Measurements from ENCODE around the gene VPS13D. TPM values are rescaled to one million over a fixed set of nuclear protein-coding genes. Genes with fewer than 3 reads are reported as not detected.

Gene VPS13D
- total RNA-seq, 1 experiment from 2014 or later, result 31.6 TPM

DNA sequence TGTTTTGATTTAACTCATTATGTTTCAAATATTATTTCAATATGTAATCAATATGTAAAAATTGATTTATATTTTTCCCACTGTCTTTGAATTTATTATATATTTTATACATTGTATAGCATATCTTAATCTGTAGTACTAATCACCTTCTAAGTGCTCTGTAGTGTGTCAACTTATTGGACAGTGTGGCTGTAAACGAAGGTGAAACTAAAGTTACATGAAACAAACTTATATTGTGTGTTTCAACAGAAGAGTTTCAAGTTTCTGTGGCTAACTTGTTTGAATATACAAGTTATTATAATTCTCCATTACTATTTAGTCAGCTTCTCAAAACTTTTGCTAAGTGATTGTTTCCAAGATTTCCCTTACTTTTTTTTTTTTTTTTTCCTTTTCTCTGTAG lies 212.4 kb downstream of the VPS13D start:
- BruUV-seq (replicated peaks), result no TSS peak
- no peak for ATAC-seq
- H3K27me3 ChIP-seq (ENCODE audit: insufficient read depth, low read length), result no peaks in the 10 kb centered on the region
- no peak overlapping the region for H3K4me3 ChIP-seq (replicated peaks in 1 of 2; ENCODE audit: low read depth in 1 of 2, low read length in 2 of 2)
- CTCF ChIA-PET, result no interaction called here
- H3K4me2 ChIP-seq (ENCODE audit: low read length), result no peak overlapping the region
- H4K20me1 ChIP-seq (ENCODE audit: insufficient read depth), result no peaks in the 10 kb centered on the region
- H2AFZ ChIP-seq (ENCODE audit: low read depth, low read length, poor library complexity, severe bottlenecking), result no peak overlapping the region
- no peak overlapping the region for H3K27ac ChIP-seq (ENCODE audit: low read depth, low read length)
- no peak overlapping the region for H3K9ac ChIP-seq (ENCODE audit: low read length)
- H3K79me2 ChIP-seq (ENCODE audit: insufficient read depth, low read length), result no peaks in the 10 kb centered on the region
- no peak for TF ChIP-seq FOSL1 (IDR thresholded peaks at IDR 0.05; ENCODE audit: low read depth)
- TF ChIP-seq TCF7L2 (IDR thresholded peaks at IDR 0.05; ENCODE audit: borderline replicate concordance, extremely low read depth, insufficient read depth, insufficient read length), result no peak
- no peak for TF ChIP-seq ATF3 (IDR thresholded peaks at IDR 0.05)
- TF ChIP-seq SIN3A (IDR thresholded peaks at IDR 0.05; ENCODE audit: low read depth), result no peak
- no peak for TF ChIP-seq CEBPB (IDR thresholded peaks at IDR 0.05; ENCODE audit: low read depth)
- TF ChIP-seq JUND (IDR thresholded peaks at IDR 0.05), result no peak
- TF ChIP-seq RAD21 (IDR thresholded peaks at IDR 0.05; ENCODE audit: low read depth), result no peak
- TF ChIP-seq POLR2AphosphoS5 (IDR thresholded peaks at IDR 0.05; ENCODE audit: low read depth, low read length), result no peak
- TF ChIP-seq, protein P1, sequence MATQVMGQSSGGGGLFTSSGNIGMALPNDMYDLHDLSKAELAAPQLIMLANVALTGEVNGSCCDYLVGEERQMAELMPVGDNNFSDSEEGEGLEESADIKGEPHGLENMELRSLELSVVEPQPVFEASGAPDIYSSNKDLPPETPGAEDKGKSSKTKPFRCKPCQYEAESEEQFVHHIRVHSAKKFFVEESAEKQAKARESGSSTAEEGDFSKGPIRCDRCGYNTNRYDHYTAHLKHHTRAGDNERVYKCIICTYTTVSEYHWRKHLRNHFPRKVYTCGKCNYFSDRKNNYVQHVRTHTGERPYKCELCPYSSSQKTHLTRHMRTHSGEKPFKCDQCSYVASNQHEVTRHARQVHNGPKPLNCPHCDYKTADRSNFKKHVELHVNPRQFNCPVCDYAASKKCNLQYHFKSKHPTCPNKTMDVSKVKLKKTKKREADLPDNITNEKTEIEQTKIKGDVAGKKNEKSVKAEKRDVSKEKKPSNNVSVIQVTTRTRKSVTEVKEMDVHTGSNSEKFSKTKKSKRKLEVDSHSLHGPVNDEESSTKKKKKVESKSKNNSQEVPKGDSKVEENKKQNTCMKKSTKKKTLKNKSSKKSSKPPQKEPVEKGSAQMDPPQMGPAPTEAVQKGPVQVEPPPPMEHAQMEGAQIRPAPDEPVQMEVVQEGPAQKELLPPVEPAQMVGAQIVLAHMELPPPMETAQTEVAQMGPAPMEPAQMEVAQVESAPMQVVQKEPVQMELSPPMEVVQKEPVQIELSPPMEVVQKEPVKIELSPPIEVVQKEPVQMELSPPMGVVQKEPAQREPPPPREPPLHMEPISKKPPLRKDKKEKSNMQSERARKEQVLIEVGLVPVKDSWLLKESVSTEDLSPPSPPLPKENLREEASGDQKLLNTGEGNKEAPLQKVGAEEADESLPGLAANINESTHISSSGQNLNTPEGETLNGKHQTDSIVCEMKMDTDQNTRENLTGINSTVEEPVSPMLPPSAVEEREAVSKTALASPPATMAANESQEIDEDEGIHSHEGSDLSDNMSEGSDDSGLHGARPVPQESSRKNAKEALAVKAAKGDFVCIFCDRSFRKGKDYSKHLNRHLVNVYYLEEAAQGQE (IDR thresholded peaks at IDR 0.05; ENCODE audit: low read depth), result no peak
- TF ChIP-seq SRF (IDR thresholded peaks at IDR 0.05; ENCODE audit: low read depth), result no peak
- no peak for TF ChIP-seq CTCF (IDR thresholded peaks at IDR 0.05 in 2 of 3, conservative IDR thresholded peaks at IDR 0.05 in 1 of 3; ENCODE audit: borderline replicate concordance in 1 of 3, insufficient read depth in 1 of 3, low read depth in 2 of 3, low read length in 2 of 3)
- no peak for TF ChIP-seq POLR2A (IDR thresholded peaks at IDR 0.05; ENCODE audit: borderline replicate concordance, extremely low read depth, insufficient read depth, insufficient read length)
- no peak for TF ChIP-seq YY1 (IDR thresholded peaks at IDR 0.05; ENCODE audit: extremely low read depth, insufficient replicate concordance, low read depth, low read length)
- no peak for TF ChIP-seq ZNF274 (IDR thresholded peaks at IDR 0.05; ENCODE audit: low read depth, low read length)
- TF ChIP-seq ZFX (IDR thresholded peaks at IDR 0.05), result no peak
- TF ChIP-seq EZH2phosphoT487 (IDR thresholded peaks at IDR 0.05; ENCODE audit: borderline replicate concordance), result no peak
- TF ChIP-seq CBX3 (IDR thresholded peaks at IDR 0.05; ENCODE audit: low read depth), result no peak
- TF ChIP-seq, protein P2, sequence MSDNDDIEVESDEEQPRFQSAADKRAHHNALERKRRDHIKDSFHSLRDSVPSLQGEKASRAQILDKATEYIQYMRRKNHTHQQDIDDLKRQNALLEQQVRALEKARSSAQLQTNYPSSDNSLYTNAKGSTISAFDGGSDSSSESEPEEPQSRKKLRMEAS (IDR thresholded peaks at IDR 0.05), result no peak
- POLR2A ChIA-PET, result no interaction called here
- no peaks in the 10 kb centered on the region; a peak in 1 of 4 replicates for H3K36me3 ChIP-seq (ENCODE audit: control insufficient read depth in 1 of 2, insufficient read depth in 2 of 2, low read length in 2 of 2)
- H3K9me3 ChIP-seq (ENCODE audit: control insufficient read depth in 1 of 2, insufficient read depth in 1 of 2, low read depth in 1 of 2, low read length in 2 of 2), result peaks cover 0 to 7% of the 10 kb centered on the region in 2 experiments; a peak in 1 of 4 replicates
- H3K9me2 ChIP-seq (ENCODE audit: insufficient read depth), result no peaks in the 10 kb centered on the region
- RAD21 ChIA-PET (ENCODE audit: low non-redundant PET in 1 of 2, low total read pairs in 2 of 2, uncharacterized antibody in 2 of 2, unreplicated experiment in 2 of 2), result no interaction called here
- DNase-seq (ENCODE audit: low read depth, low spot score), result no peak
- intact Hi-C loops (cut with micrococcal nuclease), result no loop called here
- peaks cover 0 to 15% of the 10 kb centered on the region in 2 experiments; a peak in 2 of 4 replicates for H3K4me1 ChIP-seq (ENCODE audit: control insufficient read depth in 1 of 2, insufficient read depth in 2 of 2, low read length in 2 of 2)

Data from HCT116 (cell line).